H9 (cell line): ENCODE data around the gene BRAT1. TPM values are rescaled to one million over a fixed set of nuclear protein-coding genes. Genes with fewer than 3 reads are reported as not detected.

Source experiments
- DNase-seq: peaks from one replicate; pipeline ENCODE4 v3.0.0-alpha.2; 2017
- H2AFZ ChIP-seq: one replicate; pipeline ENCODE4 v1.6.1; 2013; ENCODE audit warnings: mild to moderate bottlenecking, low read length, control low read depth, moderate library complexity
- H2AK5ac ChIP-seq: 2 replicates; pipeline ENCODE4 v1.6.1; 2013; ENCODE audit warnings: low read length, control low read depth, mixed read lengths; ENCODE audit not compliant: insufficient read length
- H2BK120ac ChIP-seq: one replicate; pipeline ENCODE4 v1.6.1; 2013; ENCODE audit warnings: low read depth, mild to moderate bottlenecking, low read length, control low read depth, inconsistent platforms; ENCODE audit not compliant: poor library complexity, severe bottlenecking
- H2BK12ac ChIP-seq: 2 replicates; pipeline ENCODE4 v1.6.1; 2013; ENCODE audit warnings: low read length, control low read depth, mixed read lengths, low read depth; ENCODE audit not compliant: insufficient read length
- H2BK15ac ChIP-seq: 2 replicates; pipeline ENCODE4 v1.6.1; 2013; ENCODE audit warnings: low read depth, low read length, control low read depth
- H2BK20ac ChIP-seq: one replicate; pipeline ENCODE4 v1.6.1; 2013; ENCODE audit warnings: low read depth, mild to moderate bottlenecking, low read length, control low read depth, inconsistent platforms; ENCODE audit not compliant: poor library complexity, severe bottlenecking
- H2BK5ac ChIP-seq: 2 replicates; pipeline ENCODE4 v1.6.1; 2013; ENCODE audit warnings: low read length, control low read depth, mixed read lengths; ENCODE audit not compliant: insufficient read length
- H3K14ac ChIP-seq: 2 replicates; pipeline ENCODE4 v1.6.1; 2013; ENCODE audit warnings: low read length, control low read depth; ENCODE audit not compliant: insufficient read depth
- H3K18ac ChIP-seq: 2 replicates; pipeline ENCODE4 v1.6.1; 2013; ENCODE audit warnings: low read depth, mild to moderate bottlenecking, mixed read lengths, low read length, control low read depth; ENCODE audit not compliant: insufficient read length
- H3K23ac ChIP-seq: 2 replicates; pipeline ENCODE4 v1.6.1; 2013; ENCODE audit warnings: low read length, control low read depth, mixed read lengths, low read depth; ENCODE audit not compliant: insufficient read length
- H3K23me2 ChIP-seq: 2 replicates; pipeline ENCODE4 v1.6.1; 2013; ENCODE audit warnings: low read depth, mild to moderate bottlenecking, mixed read lengths, low read length, control low read depth; ENCODE audit not compliant: insufficient read length, poor library complexity, severe bottlenecking
- H3K27ac ChIP-seq: 2 replicates; pipeline ENCODE4 v1.5.1; 2013; ENCODE audit warnings: low read length, control low read depth, mixed read lengths, low read depth; ENCODE audit not compliant: insufficient read length
- H3K27me3 ChIP-seq: 2 replicates; pipeline ENCODE4 v1.6.1; 2013; ENCODE audit warnings: low read length, control low read depth, inconsistent platforms; ENCODE audit not compliant: insufficient read depth
- H3K4ac ChIP-seq: 2 replicates; pipeline ENCODE4 v1.6.1; 2013; ENCODE audit warnings: low read depth, mild to moderate bottlenecking, control low read depth, inconsistent platforms, low read length, moderate library complexity
- H3K4me1 ChIP-seq: 2 replicates; pipeline ENCODE4 v1.6.1; 2013; ENCODE audit warnings: low read length, control low read depth, inconsistent platforms; ENCODE audit not compliant: insufficient read depth
- H3K4me2 ChIP-seq: 2 replicates; pipeline ENCODE4 v1.6.1; 2013; ENCODE audit warnings: low read length, control low read depth, mixed read lengths; ENCODE audit not compliant: insufficient read length, insufficient read depth
- H3K56ac ChIP-seq: 2 replicates; pipeline ENCODE4 v1.6.1; 2013; ENCODE audit warnings: low read depth, mild to moderate bottlenecking, mixed read lengths, low read length, control low read depth; ENCODE audit not compliant: insufficient read length
- H3K79me1 ChIP-seq: 2 replicates; pipeline ENCODE4 v1.6.1; 2013; ENCODE audit warnings: low read depth, mild to moderate bottlenecking, moderate library complexity, low read length, control low read depth, inconsistent platforms; ENCODE audit not compliant: insufficient read depth, poor library complexity, severe bottlenecking
- H3K79me2 ChIP-seq: 2 replicates; pipeline ENCODE4 v1.6.1; 2013; ENCODE audit warnings: low read length, control low read depth, inconsistent platforms; ENCODE audit not compliant: insufficient read depth
- H3K9ac ChIP-seq: 2 replicates; pipeline ENCODE4 v1.6.1; 2013; ENCODE audit warnings: low read length, control low read depth, mixed read lengths; ENCODE audit not compliant: insufficient read length; ENCODE audit errors: extremely low read depth
- H3K9me3 ChIP-seq: one replicate; pipeline ENCODE4 v1.6.1; 2013; ENCODE audit warnings: low read depth, low read length, inconsistent platforms; ENCODE audit not compliant: control insufficient read depth
- H3T11ph ChIP-seq: one replicate; pipeline ENCODE4 v1.6.1; 2013; ENCODE audit warnings: mild to moderate bottlenecking, low read length, control low read depth, inconsistent platforms
- H4K20me1 ChIP-seq: one replicate; pipeline ENCODE4 v1.6.1; 2013; ENCODE audit not compliant: control insufficient read depth, insufficient read length, insufficient read depth
- H4K5ac ChIP-seq: 2 replicates; pipeline ENCODE4 v1.6.1; 2013; ENCODE audit warnings: low read depth, mild to moderate bottlenecking, mixed read lengths, low read length, control low read depth; ENCODE audit not compliant: insufficient read length
- H4K8ac ChIP-seq: replicated peaks from 2 replicates; pipeline ENCODE4 v1.6.1; 2013; ENCODE audit warnings: low read length, control low read depth, mixed read lengths, low read depth; ENCODE audit not compliant: insufficient read length
- H4K91ac ChIP-seq: 2 replicates; pipeline ENCODE4 v1.6.1; 2013; ENCODE audit warnings: low read depth, mild to moderate bottlenecking, moderate library complexity, mixed read lengths, low read length, control low read depth; ENCODE audit not compliant: insufficient read length
- H3K27ac Mint-ChIP-seq, 3 experiments: 2 replicates in 2 of 3; 3 replicates in 1 of 3; pipeline ENCODE4 v1.8.0; 2020 to 2021; ENCODE audit warnings: mixed read lengths in 3 of 3, mild to moderate bottlenecking in 1 of 3, moderate library complexity in 1 of 3
- H3K27me3 Mint-ChIP-seq: 2 replicates; pipeline ENCODE4 v1.8.0; 2021; ENCODE audit warnings: low read depth, mild to moderate bottlenecking, moderate library complexity, mixed read lengths
- H3K36me3 Mint-ChIP-seq, 3 experiments: 2 replicates in 2 of 3; 3 replicates in 1 of 3; pipeline ENCODE4 v1.8.0; 2020 to 2021; ENCODE audit warnings: low read depth in 3 of 3, mixed read lengths in 3 of 3; ENCODE audit not compliant: insufficient read depth in 1 of 3
- H3K4me1 Mint-ChIP-seq, 2 experiments: 2 replicates each; pipeline ENCODE4 v1.8.0; 2020; ENCODE audit warnings: mixed read lengths in 2 of 2
- H3K4me3 Mint-ChIP-seq, 2 experiments: 2 replicates in 1 of 2; 3 replicates in 1 of 2; pipeline ENCODE4 v1.8.0; 2020 to 2021; ENCODE audit warnings: mild to moderate bottlenecking in 2 of 2, mixed read lengths in 2 of 2, moderate library complexity in 1 of 2
- H3K9me3 Mint-ChIP-seq, 2 experiments: 2 replicates in 1 of 2; 3 replicates in 1 of 2; pipeline ENCODE4 v1.8.0; 2020; ENCODE audit warnings: mild to moderate bottlenecking in 2 of 2, mixed read lengths in 2 of 2, moderate library complexity in 1 of 2
- WGBS: extraction: QIAGEN DNeasy Blood & Tissue Kit; methylation state at CpG from one replicate; pipeline ENCODE4 v1.1.7; 2013; ENCODE audit warnings: missing lambda C conversion rate, low lambda C conversion rate, mixed read lengths; ENCODE audit not compliant: insufficient read length; ENCODE audit errors: extremely low coverage; 5-methylcytosine and 5-hydroxymethylcytosine counted together
- total RNA-seq: library from RNA; stranded (reverse); gene quantifications from 2 replicates; pipeline ENCODE4 v1.2.1, GENCODE V29; 2021
- TF ChIP-seq, protein P1 (sequence below): fragments of 200-600 bp; sonication (generic); conservative IDR thresholded peaks from 3 replicates; pipeline ENCODE4 v1.8.0; 2021; ENCODE audit warnings: antibody characterized with exemption, mild to moderate bottlenecking

BRAT1 gene
- total RNA-seq, 1 experiment from 2014 or later, result 41.2 TPM

DNA sequence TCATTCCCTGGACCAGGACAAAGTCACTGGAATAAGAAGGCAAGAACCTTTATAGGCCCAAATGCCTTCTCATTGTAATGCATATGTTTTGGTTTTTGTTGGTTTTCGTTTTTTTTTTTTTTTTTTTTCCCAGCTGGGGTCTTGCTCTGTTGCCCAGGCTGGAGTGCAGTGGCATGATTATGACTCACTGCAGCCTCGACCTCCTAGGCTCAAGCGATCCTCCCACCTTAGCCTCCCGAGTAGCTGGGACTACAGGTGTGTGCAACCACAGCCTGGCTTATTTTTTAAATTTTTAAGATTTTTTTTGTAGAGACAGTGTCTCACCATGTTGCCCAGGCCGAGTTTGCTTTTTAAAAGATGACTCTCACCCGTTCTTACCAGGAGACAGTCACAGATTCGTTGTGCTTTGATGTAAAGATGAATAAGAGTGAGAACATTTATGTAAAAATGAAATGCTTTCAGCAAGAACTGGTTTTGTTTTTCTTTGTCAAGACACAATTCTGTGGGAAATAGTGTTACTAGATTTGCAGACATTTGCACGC is 11.1 kb upstream of the BRAT1 start:
- Histone ChIP-seq H2BK20ac (no peak overlapping the region), H3K9ac (no peak overlapping the region), H4K20me1 (no peaks in the 10 kb centered on the region), H3K23ac (no peak overlapping the region), H3K79me2 (no peaks in the 10 kb centered on the region), H3K79me1 (no peaks in the 10 kb centered on the region), H2AFZ (no peak overlapping the region), H2BK15ac (no peak overlapping the region), H3K56ac (no peak overlapping the region), H4K91ac (no peak overlapping the region), H2BK5ac (no peak overlapping the region), H3K9me3 (no peaks in the 10 kb centered on the region), H4K5ac (no peak overlapping the region), H3K27me3 (no peaks in the 10 kb centered on the region), H2BK120ac (no peak overlapping the region), H2AK5ac (no peak overlapping the region), H3K4me1 (no peaks in the 10 kb centered on the region), H3K27ac (no peak overlapping the region), H3K14ac (no peak overlapping the region), H2BK12ac (no peak overlapping the region), H3K18ac (no peak overlapping the region), H3K4ac (no peak overlapping the region), H3K4me2 (no peak overlapping the region), H3T11ph (no peak overlapping the region), H4K8ac (no peak overlapping the region), H3K23me2 (no peaks in the 10 kb centered on the region)
- Mint-ChIP-seq H3K27ac (no peak overlapping the region), H3K36me3 (peaks cover 0 to 5% (median 2%) of the 10 kb centered on the region in 3 experiments; a peak in 3 of 7 replicates), H3K27me3 (no peaks in the 10 kb centered on the region), H3K4me1 (peaks cover 9 to 15% of the 10 kb centered on the region in 2 experiments), H3K9me3 (no peaks in the 10 kb centered on the region), H3K4me3 (no peak overlapping the region)
- DNase-seq, result no peak
- TF ChIP-seq, protein P1, sequence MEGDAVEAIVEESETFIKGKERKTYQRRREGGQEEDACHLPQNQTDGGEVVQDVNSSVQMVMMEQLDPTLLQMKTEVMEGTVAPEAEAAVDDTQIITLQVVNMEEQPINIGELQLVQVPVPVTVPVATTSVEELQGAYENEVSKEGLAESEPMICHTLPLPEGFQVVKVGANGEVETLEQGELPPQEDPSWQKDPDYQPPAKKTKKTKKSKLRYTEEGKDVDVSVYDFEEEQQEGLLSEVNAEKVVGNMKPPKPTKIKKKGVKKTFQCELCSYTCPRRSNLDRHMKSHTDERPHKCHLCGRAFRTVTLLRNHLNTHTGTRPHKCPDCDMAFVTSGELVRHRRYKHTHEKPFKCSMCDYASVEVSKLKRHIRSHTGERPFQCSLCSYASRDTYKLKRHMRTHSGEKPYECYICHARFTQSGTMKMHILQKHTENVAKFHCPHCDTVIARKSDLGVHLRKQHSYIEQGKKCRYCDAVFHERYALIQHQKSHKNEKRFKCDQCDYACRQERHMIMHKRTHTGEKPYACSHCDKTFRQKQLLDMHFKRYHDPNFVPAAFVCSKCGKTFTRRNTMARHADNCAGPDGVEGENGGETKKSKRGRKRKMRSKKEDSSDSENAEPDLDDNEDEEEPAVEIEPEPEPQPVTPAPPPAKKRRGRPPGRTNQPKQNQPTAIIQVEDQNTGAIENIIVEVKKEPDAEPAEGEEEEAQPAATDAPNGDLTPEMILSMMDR, result no peak
- WGBS, result no CpG with 5 or more reads among the region's 8 CpGs
